Naive B cell (primary cell): ENCODE measurements around the gene KLHL26. TPM values are rescaled to one million over a fixed set of nuclear protein-coding genes. Genes with fewer than 3 reads are reported as not detected.
"Not testable (repeated sequence)": the region's sequence is repeated elsewhere in the genome, so short reads cannot be mapped to it uniquely, and the experiment has no call there.

ENCODE experiments used
- ATAC-seq, 2 donors: fragments of 150-1000 bp; cut with Tn5 transposase; 2 replicates each; pipeline ENCODE4 v1.10.0; 2021; ENCODE audit warnings: low read depth in 2 of 2, mild to moderate bottlenecking in 2 of 2, moderate library complexity in 2 of 2
- DNase-seq: peaks from one replicate; pipeline ENCODE4 v3.0.0; 2022
- H3K27ac Mint-ChIP-seq, 6 donors: one replicate each; pipeline ENCODE4 v1.8.0; 2020 to 2022; ENCODE audit warnings: mild to moderate bottlenecking in 6 of 6, mixed read lengths in 6 of 6, moderate library complexity in 5 of 6, inconsistent platforms in 2 of 6
- H3K27me3 Mint-ChIP-seq, 3 donors: one replicate each; pipeline ENCODE4 v1.8.0; 2021 to 2022; ENCODE audit warnings: mixed read lengths in 3 of 3, mild to moderate bottlenecking in 1 of 3
- H3K36me3 Mint-ChIP-seq, 2 donors: one replicate each; pipeline ENCODE4 v1.8.0; 2020 to 2022; ENCODE audit warnings: mixed read lengths in 2 of 2, inconsistent platforms in 1 of 2, mild to moderate bottlenecking in 1 of 2
- H3K4me1 Mint-ChIP-seq, 3 donors: one replicate each; pipeline ENCODE4 v1.8.0; 2020 to 2022; ENCODE audit warnings: mixed read lengths in 3 of 3, inconsistent platforms in 1 of 3, mild to moderate bottlenecking in 1 of 3, moderate library complexity in 1 of 3
- H3K4me3 Mint-ChIP-seq, 8 donors: one replicate each; pipeline ENCODE4 v1.8.0; 2020 to 2022; ENCODE audit warnings: mild to moderate bottlenecking in 8 of 8, mixed read lengths in 8 of 8, moderate library complexity in 8 of 8, inconsistent platforms in 2 of 8
- H3K9me3 Mint-ChIP-seq, 7 donors: one replicate each; pipeline ENCODE4 v1.8.0; 2020 to 2022; ENCODE audit warnings: mixed read lengths in 7 of 7, mild to moderate bottlenecking in 5 of 7, inconsistent platforms in 2 of 7, moderate library complexity in 1 of 7
- polyA plus RNA-seq, 6 donors: library from polyadenylated mRNA; unstranded; fragments of 300-500 nt; fragmentation: Illumina TruSeq; gene quantifications; one replicate each; pipeline ENCODE4 v1.2.3, GENCODE V29; 2021; ENCODE audit warnings: low read depth in 6 of 6

KLHL26 gene
- polyA plus RNA-seq, 6 donors from 2014 or later = 2.0 to 3.7 (median 3.6) TPM; not detected in 1

DNA sequence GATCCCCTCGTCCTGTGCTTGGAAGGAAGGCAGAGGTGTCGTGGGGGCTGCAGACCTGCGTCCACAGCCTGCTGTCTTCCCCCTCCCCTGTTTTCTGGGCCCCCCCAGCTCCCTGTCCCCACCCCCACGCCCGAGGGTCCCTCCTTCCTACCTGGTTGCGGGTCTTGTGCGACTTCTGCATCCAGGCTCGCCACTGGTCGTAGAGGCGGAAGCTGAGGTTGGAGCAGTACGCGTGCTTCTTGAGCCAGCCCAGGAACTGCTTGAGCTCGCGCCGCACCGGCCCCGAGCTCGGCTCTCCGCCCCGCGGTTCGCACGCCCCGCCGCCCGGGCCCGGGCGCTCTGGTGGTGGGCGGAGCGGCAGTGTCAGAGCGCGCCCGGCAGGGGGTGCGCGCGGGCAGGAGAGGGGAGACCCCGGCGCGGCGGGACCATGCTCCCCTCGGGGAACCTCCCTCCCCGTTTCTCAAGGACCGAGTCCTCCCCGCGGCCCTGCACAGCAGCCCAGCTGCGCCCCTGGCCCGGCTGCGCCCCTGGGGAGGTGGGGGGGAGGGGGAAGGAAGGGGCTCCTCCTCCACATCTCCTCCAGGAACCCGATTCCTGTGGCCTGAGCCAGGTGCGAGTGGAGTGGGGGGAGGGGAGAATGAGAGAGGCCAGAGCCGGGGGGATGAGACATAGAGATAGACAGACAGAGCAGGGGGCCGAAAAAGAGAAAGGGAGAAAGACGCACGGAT lies 42.6 kb upstream of the KLHL26 start:
- peaks cover 25 to 38% (median 33%) of the 10 kb centered on the region in 3 donors for H3K4me1 Mint-ChIP-seq
- peak overlapping the region in 2 of 6 donors; percentile 42 to 80 for H3K27ac Mint-ChIP-seq
- peak; percentile 75 for DNase-seq
- peak; percentile 68 to 75 for ATAC-seq
- peak overlapping the region; percentile 68 to 87 (median 78) for H3K4me3 Mint-ChIP-seq
- no peaks in the 10 kb centered on the region for H3K9me3 Mint-ChIP-seq
- peaks cover 0 to 32% (median 6%) of the 10 kb centered on the region in 3 donors for H3K27me3 Mint-ChIP-seq
- H3K36me3 Mint-ChIP-seq = no peaks in the 10 kb centered on the region

GRCh38 chr19:18594824-18595373 lies 41.9 kb upstream of the KLHL26 start:
- Mint-ChIP-seq H3K4me3 (peak overlapping the region in 7 of 8 donors; percentile 68 to 87 (median 78)), H3K36me3 (no peaks in the 10 kb centered on the region), H3K27me3 (peaks cover 0 to 39% (median 6%) of the 10 kb centered on the region in 3 donors), H3K9me3 (no peaks in the 10 kb centered on the region), H3K27ac (peak overlapping the region in 2 of 6 donors; percentile 42 to 80), H3K4me1 (peaks cover 21 to 32% (median 30%) of the 10 kb centered on the region in 3 donors)
- DNase-seq (no peak), ATAC-seq (peak in 1 of 2 donors; percentile 3)

GRCh38 chr19:18595475-18595874 lies 41.4 kb upstream of the KLHL26 start:
- Mint-ChIP-seq H3K4me1 (peaks cover 15 to 26% (median 24%) of the 10 kb centered on the region in 3 donors), H3K9me3 (no peaks in the 10 kb centered on the region), H3K27me3 (peaks cover 0 to 45% (median 6%) of the 10 kb centered on the region in 3 donors), H3K27ac (peak overlapping the region in 1 of 6 donors; percentile 33), H3K36me3 (no peaks in the 10 kb centered on the region), H3K4me3 (peak overlapping the region; percentile 21 to 73 (median 46))
- ATAC-seq (no peak), DNase-seq (no peak)

GRCh38 chr19:18596752-18597157 lies 40.1 kb upstream of the KLHL26 start:
- Mint-ChIP-seq H3K4me1 (peaks cover 13 to 23% (median 15%) of the 10 kb centered on the region in 3 donors), H3K27me3 (peaks cover 0 to 53% (median 12%) of the 10 kb centered on the region in 3 donors), H3K4me3 (peak overlapping the region in 1 of 8 donors; percentile 72), H3K9me3 (no peaks in the 10 kb centered on the region), H3K27ac (peak overlapping the region in 3 of 6 donors; percentile 65 to 81 (median 81)), H3K36me3 (no peaks in the 10 kb centered on the region)
- DNase-seq (no peak), ATAC-seq (no peak)

- no peaks in the 10 kb centered on the region for H3K36me3 Mint-ChIP-seq
- DNase-seq (no peak), ATAC-seq (no peak)
- peaks cover 4 to 64% (median 20%) of the 10 kb centered on the region in 3 donors for H3K27me3 Mint-ChIP-seq
- peaks cover 14 to 25% (median 16%) of the 10 kb centered on the region in 3 donors for H3K4me1 Mint-ChIP-seq
- H3K27ac Mint-ChIP-seq = peak overlapping the region in 1 of 6 donors; percentile 9
- H3K4me3 Mint-ChIP-seq = no peak overlapping the region
- H3K9me3 Mint-ChIP-seq = no peaks in the 10 kb centered on the region
Measured at GRCh38 chr19:18597809-18598660, 38.8 kb upstream of the KLHL26 start.

DNA sequence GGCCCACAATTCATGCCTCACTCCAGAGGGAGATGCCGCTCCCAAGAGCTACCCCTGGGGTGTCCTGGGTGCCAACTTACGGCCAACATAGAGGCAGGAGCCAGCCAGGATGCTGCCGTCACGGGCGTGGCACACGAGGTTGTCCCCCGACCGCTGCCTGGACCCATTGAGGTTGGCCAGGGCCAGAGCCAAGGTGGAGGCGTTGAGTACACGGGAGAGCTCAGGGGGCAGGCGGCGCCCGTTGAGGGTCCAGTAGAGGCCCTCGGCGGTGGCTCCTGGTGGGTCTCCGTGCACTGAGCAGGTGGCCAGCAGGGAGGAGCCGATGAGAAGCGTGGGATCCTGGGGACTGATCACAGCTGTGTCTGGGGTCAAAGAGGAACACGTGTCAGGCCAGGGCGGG lies 37.3 kb upstream of the KLHL26 start:
- peaks cover 10 to 72% (median 28%) of the 10 kb centered on the region in 3 donors for H3K27me3 Mint-ChIP-seq
- H3K4me1 Mint-ChIP-seq = peaks cover 17 to 22% (median 19%) of the 10 kb centered on the region in 3 donors
- no peaks in the 10 kb centered on the region for H3K9me3 Mint-ChIP-seq
- no peak overlapping the region for H3K27ac Mint-ChIP-seq
- ATAC-seq = no peak
- peak overlapping the region in 1 of 8 donors; percentile 30 for H3K4me3 Mint-ChIP-seq
- H3K36me3 Mint-ChIP-seq = no peaks in the 10 kb centered on the region
- DNase-seq = no peak

GRCh38 chr19:18600692-18601397 lies 36.0 kb upstream of the KLHL26 start:
- not testable (repeated sequence) for H3K36me3 Mint-ChIP-seq, H3K9me3 Mint-ChIP-seq, H3K4me3 Mint-ChIP-seq, ATAC-seq, DNase-seq, H3K27ac Mint-ChIP-seq
- Mint-ChIP-seq H3K4me1 (peaks cover 14 to 25% (median 16%) of the 10 kb centered on the region in 3 donors), H3K27me3 (peaks cover 22 to 84% (median 41%) of the 10 kb centered on the region in 3 donors)

GRCh38 chr19:18601875-18602274 lies 35.0 kb upstream of the KLHL26 start:
- Mint-ChIP-seq H3K4me1 (peaks cover 10 to 17% (median 13%) of the 10 kb centered on the region in 3 donors), H3K36me3 (no peaks in the 10 kb centered on the region), H3K9me3 (peaks cover 0 to 2% (median 0%) of the 10 kb centered on the region in 7 donors), H3K27ac (no peak overlapping the region), H3K4me3 (peak overlapping the region in 1 of 8 donors; percentile 47), H3K27me3 (peaks cover 22 to 75% (median 35%) of the 10 kb centered on the region in 3 donors)
- no peak for ATAC-seq
- no peak for DNase-seq

- Mint-ChIP-seq H3K27me3 (peaks cover 22 to 76% (median 44%) of the 10 kb centered on the region in 3 donors), H3K4me3 (peak overlapping the region in 2 of 8 donors; percentile 13 to 42), H3K4me1 (peaks cover 10 to 26% (median 18%) of the 10 kb centered on the region in 3 donors), H3K27ac (peak overlapping the region in 1 of 6 donors; percentile 25), H3K9me3 (peaks cover 0 to 2% (median 0%) of the 10 kb centered on the region in 7 donors), H3K36me3 (no peaks in the 10 kb centered on the region)
- DNase-seq (no peak), ATAC-seq (peak; percentile 65 to 67)
Measured at GRCh38 chr19:18603255-18603957, 33.4 kb upstream of the KLHL26 start.

DNA sequence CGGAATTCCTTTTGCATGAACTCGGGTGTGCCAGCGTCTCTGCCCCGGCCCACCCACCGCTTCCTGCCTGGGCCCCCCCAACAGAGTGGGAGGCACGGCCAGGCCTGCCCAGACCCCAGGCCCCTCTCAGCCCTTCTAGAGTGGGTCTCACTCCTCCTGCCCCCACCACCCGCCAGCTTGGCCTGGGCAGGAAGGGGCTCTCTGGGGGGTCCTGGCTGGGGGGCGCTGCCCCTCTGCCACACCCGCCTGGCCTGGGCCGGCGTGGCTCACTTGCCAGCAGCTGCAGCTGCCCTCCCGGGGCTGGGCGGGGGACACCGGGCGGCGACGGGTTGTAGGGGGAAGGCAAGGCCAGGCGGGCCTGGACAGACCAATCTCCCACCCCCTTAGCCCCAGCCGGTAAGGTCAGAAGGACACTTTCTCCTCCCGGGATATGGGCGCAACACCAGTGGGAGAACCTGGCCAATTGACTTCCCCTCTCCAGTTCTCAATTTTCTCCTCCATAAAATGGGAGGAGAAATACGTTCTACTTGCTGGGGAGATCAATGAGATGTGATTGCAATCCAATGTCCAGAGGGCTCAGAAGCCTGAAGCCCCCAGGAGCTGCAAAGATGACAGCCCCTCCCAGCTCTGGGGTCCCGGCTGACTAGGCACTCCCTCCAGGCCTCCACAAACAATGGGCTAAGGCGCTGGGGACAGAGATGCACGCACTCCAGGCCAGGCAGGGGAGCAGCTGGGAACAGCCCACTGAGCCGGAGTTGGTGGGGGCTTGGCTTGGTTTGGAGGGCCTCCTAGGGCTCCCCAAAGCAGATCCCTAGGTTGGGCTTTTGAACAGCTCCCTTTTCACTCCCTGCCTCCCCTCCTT lies 32.6 kb upstream of the KLHL26 start:
- peaks cover 0 to 2% (median 0%) of the 10 kb centered on the region in 7 donors for H3K9me3 Mint-ChIP-seq
- H3K4me3 Mint-ChIP-seq = no peak overlapping the region
- peak overlapping the region in 1 of 6 donors; percentile 60 for H3K27ac Mint-ChIP-seq
- peaks cover 12 to 33% (median 26%) of the 10 kb centered on the region in 3 donors for H3K4me1 Mint-ChIP-seq
- DNase-seq = no peak
- no peaks in the 10 kb centered on the region for H3K36me3 Mint-ChIP-seq
- peaks cover 30 to 76% (median 52%) of the 10 kb centered on the region in 3 donors for H3K27me3 Mint-ChIP-seq
- no peak for ATAC-seq

GRCh38 chr19:18604820-18605159 lies 32.0 kb upstream of the KLHL26 start:
- Mint-ChIP-seq H3K4me1 (peaks cover 14 to 36% (median 26%) of the 10 kb centered on the region in 3 donors), H3K27me3 (peaks cover 35 to 76% (median 58%) of the 10 kb centered on the region in 3 donors), H3K27ac (peak overlapping the region in 1 of 6 donors; percentile 47), H3K4me3 (peak overlapping the region in 1 of 8 donors; percentile 48), H3K36me3 (no peaks in the 10 kb centered on the region), H3K9me3 (peaks cover 0 to 2% (median 0%) of the 10 kb centered on the region in 7 donors)
- ATAC-seq (no peak), DNase-seq (no peak)
